ENCODE measurements around the gene SV2C. TPM values are rescaled to one million over a fixed set of nuclear protein-coding genes. Genes with fewer than 3 reads are reported as not detected.

SV2C gene
- total and polyA plus RNA-seq, 3 donors from 2014 or later, result 0.24 to 0.87 (median 0.56) TPM

DNA sequence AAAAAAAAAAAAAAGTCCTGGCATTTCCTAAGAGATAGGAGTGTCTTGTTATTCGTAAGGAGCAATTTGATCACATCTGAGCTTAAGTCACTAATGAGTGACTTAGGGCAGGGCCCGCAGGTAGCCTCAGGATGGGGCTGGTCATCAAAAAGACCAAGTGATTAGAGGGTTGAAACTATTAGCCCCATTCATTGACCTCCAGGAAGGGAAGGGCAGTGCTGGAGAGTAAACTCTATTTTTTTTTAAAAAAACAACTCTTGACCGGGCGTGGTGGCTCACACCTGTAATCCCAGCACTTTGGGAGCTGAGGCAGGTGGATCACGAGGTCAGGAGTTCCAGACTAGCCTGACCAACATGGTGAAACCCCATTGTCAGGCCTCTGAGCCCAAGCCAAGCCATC, 273.7 kb downstream of the SV2C start:
- Histone ChIP-seq H3K9me3 (no peaks in the 10 kb centered on the region), H3K36me3 (ENCODE audit: low read depth, missing control alignments) (no peaks in the 10 kb centered on the region), H3K4me1 (no peaks in the 10 kb centered on the region), H3K4me3 (no peak overlapping the region), H3K27ac (no peak overlapping the region), H3K27me3 (no peaks in the 10 kb centered on the region)
- no peak for TF ChIP-seq POLR2A (IDR thresholded peaks at IDR 0.05)
- TF ChIP-seq CTCF (IDR thresholded peaks at IDR 0.05), result no peak
- no peak for DNase-seq
- WGBS, 2 donors, result 86 to 89% methylated on average over 5 of the region's 5 CpGs
- intact Hi-C loops (cut with DNase I; ENCODE audit: low total_unique reads), result no loop called here

- 59 to 62% methylated on average over 17 of the region's 17 CpGs for WGBS, 2 donors
- Histone ChIP-seq H3K4me3 (no peak overlapping the region), H3K4me1 (no peaks in the 10 kb centered on the region), H3K9me3 (no peaks in the 10 kb centered on the region), H3K27ac (no peak overlapping the region), H3K36me3 (ENCODE audit: low read depth, missing control alignments) (no peaks in the 10 kb centered on the region), H3K27me3 (no peaks in the 10 kb centered on the region)
- TF ChIP-seq CTCF (IDR thresholded peaks at IDR 0.05) (no peak), POLR2A (IDR thresholded peaks at IDR 0.05) (no peak)
- peak; percentile 18 for DNase-seq
- intact Hi-C loops (cut with DNase I; ENCODE audit: low total_unique reads), result no loop called here
Measured at GRCh38 chr5:76363352-76364225, 280.4 kb downstream of the SV2C start.

GRCh38 chr5:76364226-76364589, 281.0 kb downstream of the SV2C start:
- H3K9me3 ChIP-seq, result no peaks in the 10 kb centered on the region
- H3K36me3 ChIP-seq (ENCODE audit: low read depth, missing control alignments), result no peaks in the 10 kb centered on the region
- intact Hi-C loops (cut with DNase I; ENCODE audit: low total_unique reads), result no loop called here
- H3K27ac ChIP-seq, result no peak overlapping the region
- 75% methylated on average over 2 of the region's 2 CpGs for WGBS, 2 donors
- TF ChIP-seq CTCF (IDR thresholded peaks at IDR 0.05) (no peak), POLR2A (IDR thresholded peaks at IDR 0.05) (no peak)
- no peaks in the 10 kb centered on the region for H3K4me1 ChIP-seq
- H3K4me3 ChIP-seq, result no peak overlapping the region
- H3K27me3 ChIP-seq, result no peaks in the 10 kb centered on the region
- no peak for DNase-seq

DNA sequence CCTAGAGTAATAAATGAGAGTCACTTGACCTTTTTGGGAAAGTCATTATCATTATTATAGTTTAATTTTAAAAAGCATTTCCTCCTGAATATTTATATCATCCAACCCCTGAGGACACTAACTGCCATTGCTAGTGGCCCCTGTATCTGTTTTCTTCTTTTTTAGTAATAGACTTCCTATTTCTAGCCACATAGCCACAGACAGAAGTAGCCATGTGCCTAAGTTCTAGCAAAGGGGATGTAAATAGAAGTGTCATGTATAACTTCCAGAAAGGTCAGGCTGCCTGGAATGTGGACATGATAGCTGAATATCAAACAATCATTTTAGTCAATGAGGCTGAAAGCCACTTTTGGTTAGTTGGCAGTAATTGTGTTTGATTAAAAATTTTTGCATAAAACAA, 282.4 kb downstream of the SV2C start:
- H3K27ac ChIP-seq, result no peak overlapping the region
- no peak for DNase-seq
- intact Hi-C loops (cut with DNase I; ENCODE audit: low total_unique reads), result no loop called here
- H3K9me3 ChIP-seq, result no peaks in the 10 kb centered on the region
- no peaks in the 10 kb centered on the region for H3K4me1 ChIP-seq
- TF ChIP-seq POLR2A (IDR thresholded peaks at IDR 0.05) (no peak), CTCF (IDR thresholded peaks at IDR 0.05) (no peak)
- no peaks in the 10 kb centered on the region for H3K36me3 ChIP-seq (ENCODE audit: low read depth, missing control alignments)
- no peak overlapping the region for H3K4me3 ChIP-seq
- H3K27me3 ChIP-seq, result no peaks in the 10 kb centered on the region

GRCh38 chr5:76366596-76366995, 283.4 kb downstream of the SV2C start:
- no peaks in the 10 kb centered on the region for H3K4me1 ChIP-seq
- WGBS, 2 donors, result 95 to 98% methylated on average over 2 of the region's 2 CpGs
- H3K9me3 ChIP-seq, result no peaks in the 10 kb centered on the region
- DNase-seq, result no peak
- no peaks in the 10 kb centered on the region for H3K36me3 ChIP-seq (ENCODE audit: low read depth, missing control alignments)
- intact Hi-C loops (cut with DNase I; ENCODE audit: low total_unique reads), result no loop called here
- TF ChIP-seq CTCF (IDR thresholded peaks at IDR 0.05), result no peak
- no peak for TF ChIP-seq POLR2A (IDR thresholded peaks at IDR 0.05)
- H3K27ac ChIP-seq, result no peak overlapping the region
- no peaks in the 10 kb centered on the region for H3K27me3 ChIP-seq
- no peak overlapping the region for H3K4me3 ChIP-seq

Measured in testis (tissue), 3 donors.